Right lobe of liver (tissue), 6 donors: ENCODE results near the gene CHN2. TPM values are rescaled to one million over a fixed set of nuclear protein-coding genes. Genes with fewer than 3 reads are reported as not detected.
A peak's percentile ranks its signal among the peaks of the same experiment; 100 is the strongest.

Experiments used
- ATAC-seq, 4 donors: fragments of 200-7000 bp; cut with Tn5 transposase; one replicate each; pipeline ENCODE4 v1.9.1; 2020; ENCODE audit warnings: mild to moderate bottlenecking in 4 of 4, moderate library complexity in 4 of 4
- DNase-seq, 3 donors: peaks; one replicate each; pipeline ENCODE4 v3.0.0-alpha.2; 2020
- H3K27ac ChIP-seq, 3 donors: fragments of 200-600 bp; one replicate each; pipeline ENCODE4 v1.8.0; 2022
- H3K27me3 ChIP-seq, 2 donors: fragments of 200-600 bp; one replicate each; pipeline ENCODE4 v1.8.0; 2022
- H3K36me3 ChIP-seq, 4 donors: fragments of 200-600 bp; sonication (generic) in 1 of 4; one replicate each; pipeline versions ENCODE4 v1.5.1 to v1.8.0; 2017 to 2022; ENCODE audit warnings: control low read depth in 1 of 4
- H3K4me1 ChIP-seq, 4 donors: fragments of 200-600 bp; sonication (generic) in 1 of 4; one replicate each; pipeline versions ENCODE4 v1.5.1 to v1.8.0; 2017 to 2022; ENCODE audit warnings: control low read depth in 1 of 4
- H3K4me3 ChIP-seq, 3 donors: fragments of 200-600 bp; one replicate each; pipeline ENCODE4 v1.8.0; 2022
- H3K9me3 ChIP-seq, 4 donors: fragments of 200-600 bp; sonication (generic) in 1 of 4; one replicate each; pipeline versions ENCODE4 v1.5.1 to v1.8.0; 2017 to 2022; ENCODE audit warnings: control low read depth in 1 of 4
- CTCF ChIP-seq, 4 donors: fragments of 200-600 bp in 3 of 4; fragments of 450-650 bp in 1 of 4; IDR thresholded peaks; one replicate each; pipeline versions ENCODE4 v1.5.1 to v1.8.0; 2016 to 2022; ENCODE audit warnings: antibody characterized with exemption in 4 of 4, mild to moderate bottlenecking in 2 of 4
- POLR2A ChIP-seq: fragments of 450-650 bp; IDR thresholded peaks from one replicate; pipeline ENCODE4 v1.6.1; 2017; ENCODE audit warnings: antibody characterized with exemption, mild to moderate bottlenecking
- WGBS: methylation state at CpG from one replicate; pipeline ENCODE4 v1.1.6; 2018; ENCODE audit warnings: low coverage, low lambda C conversion rate; ENCODE audit not compliant: insufficient coverage; ENCODE audit errors: missing lambda C conversion rate; 5-methylcytosine and 5-hydroxymethylcytosine counted together
- intact Hi-C, 2 donors: fragments of 100-400 bp; cut with DNase I; formaldehyde crosslinking; loops; one replicate each; pipeline versions ENCODE4 v1.11.2 to v1.14.1; 2022
- total RNA-seq, 6 experiments: library from RNA; depleted of rRNA in 2 of 6; stranded (reverse); fragments of >200 nt in 2 of 6; fragmentation: NEBNext Ultra II Directional in 3 of 6; extraction: Animal tissue kit (Norgen Biotek cat#: 25700) in 3 of 6; gene quantifications; one replicate each; pipeline versions ENCODE4 v1.1.0 to v1.2.4, GENCODE V29; 2016 to 2023
- donor health status: DM: no; HTN: yes; CAD: no.
- donor health status: DM: no; HTN: no; CAD: no.
- donor health status: DM: no; HTN: no; CAD: no.
- donor health status: DM: no; HTN: yes; CAD: no.
- donor health status: DM: no; HTN: yes; CAD: no.

The CHN2 gene
- total RNA-seq, 6 experiments from 2014 or later = 20.1 to 57.7 (median 31.5) TPM

GRCh38 chr7:29231671-29232232 is 37.2 kb downstream of the CHN2 start:
- intact Hi-C loops = no loop called here
- Histone ChIP-seq H3K27me3 (no peaks in the 10 kb centered on the region), H3K4me3 (no peak overlapping the region), H3K9me3 (no peaks in the 10 kb centered on the region), H3K27ac (peak overlapping the region in 2 of 3 donors; percentile 47 to 51), H3K36me3 (no peaks in the 10 kb centered on the region), H3K4me1 (peaks cover 0 to 59% (median 12%) of the 10 kb centered on the region in 4 donors)
- DNase-seq (no peak), ATAC-seq (no peak)
- WGBS = 43% methylated on average over 4 of the region's 4 CpGs
- TF ChIP-seq POLR2A = no peak
- TF ChIP-seq CTCF (IDR thresholded peaks at IDR 0.05) = no peak

GRCh38 chr7:29234438-29234837 is 39.9 kb downstream of the CHN2 start:
- Histone ChIP-seq H3K27ac (no peak overlapping the region), H3K9me3 (no peaks in the 10 kb centered on the region), H3K4me1 (peaks cover 0 to 47% (median 14%) of the 10 kb centered on the region in 4 donors), H3K4me3 (no peak overlapping the region), H3K27me3 (no peaks in the 10 kb centered on the region), H3K36me3 (no peaks in the 10 kb centered on the region)
- TF ChIP-seq CTCF (IDR thresholded peaks at IDR 0.05) = no peak
- intact Hi-C loops = no loop called here
- 81% methylated on average over 2 of the region's 2 CpGs for WGBS
- DNase-seq = no peak
- ATAC-seq = no peak

- H3K27ac ChIP-seq = no peak overlapping the region
- no peak for TF ChIP-seq POLR2A
- DNase-seq (no peak), ATAC-seq (no peak)
- no peak overlapping the region for H3K4me3 ChIP-seq
- no peaks in the 10 kb centered on the region for H3K9me3 ChIP-seq
- 100% methylated on average over 1 of the region's 1 CpG for WGBS
- peaks cover 0 to 31% (median 6%) of the 10 kb centered on the region in 4 donors for H3K4me1 ChIP-seq
- H3K36me3 ChIP-seq = no peaks in the 10 kb centered on the region
- intact Hi-C loops = no loop called here
- no peaks in the 10 kb centered on the region for H3K27me3 ChIP-seq
These were observed 41.6 kb downstream of the CHN2 start for GRCh38 chr7:29236071-29236580.

GRCh38 chr7:29236649-29237048 is 42.1 kb downstream of the CHN2 start:
- no peak overlapping the region for H3K4me3 ChIP-seq
- DNase-seq = no peak
- no peaks in the 10 kb centered on the region for H3K27me3 ChIP-seq
- intact Hi-C loops = no loop called here
- H3K9me3 ChIP-seq = no peaks in the 10 kb centered on the region
- ATAC-seq = no peak
- no peak for TF ChIP-seq POLR2A
- TF ChIP-seq CTCF (IDR thresholded peaks at IDR 0.05) = no peak
- H3K4me1 ChIP-seq = peaks cover 0 to 26% (median 6%) of the 10 kb centered on the region in 4 donors
- H3K27ac ChIP-seq = no peak overlapping the region
- no peaks in the 10 kb centered on the region for H3K36me3 ChIP-seq

GRCh38 chr7:29237489-29237888 is 42.9 kb downstream of the CHN2 start:
- Histone ChIP-seq H3K9me3 (no peaks in the 10 kb centered on the region), H3K4me1 (peaks cover 0 to 18% (median 6%) of the 10 kb centered on the region in 4 donors), H3K27ac (no peak overlapping the region), H3K36me3 (no peaks in the 10 kb centered on the region), H3K4me3 (no peak overlapping the region), H3K27me3 (no peaks in the 10 kb centered on the region)
- DNase-seq (peak in 1 of 3 donors; percentile 66), ATAC-seq (peak; percentile 94 to 96 (median 96))
- no CpG with 5 or more reads among the region's 3 CpGs for WGBS
- intact Hi-C loops = no loop called here
- TF ChIP-seq CTCF (IDR thresholded peaks at IDR 0.05) (no peak), POLR2A (no peak)
